OCI-LY7 (cell line): ENCODE data around the gene TIGD3. TPM values are rescaled to one million over a fixed set of nuclear protein-coding genes. Genes with fewer than 3 reads are reported as not detected.

ENCODE experiments used
- BruUV-seq: library from RNA; stranded (reverse); fragments of 400-500 nt; replicated peaks from 2 replicates; lab custom pipeline; 2021; lab: Mats Ljungman, UMichigan
- CTCF ChIA-PET: fragments of 300-600 bp; sonication (Branson Sonifier 250); formaldehyde crosslinking; loops from one replicate; lab custom pipeline; 2022; ENCODE audit warnings: antibody characterized with exemption; ENCODE audit not compliant: unreplicated experiment; lab: Charles Lee
- POLR2A ChIA-PET: fragments of 300-600 bp; sonication (Branson Sonifier 250); formaldehyde crosslinking; loops from one replicate; lab custom pipeline; 2022; ENCODE audit warnings: antibody characterized with exemption; lab: Charles Lee
- DNase-seq: peaks from one replicate; pipeline ENCODE4 v3.0.0-alpha.2; 2015; ENCODE audit warnings: low spot score
- H2AFZ ChIP-seq: fragments of 200-600 bp; sonication (generic), shearing (Covaris generic); 2 replicates; pipeline ENCODE4 v1.6.1; 2014; ENCODE audit warnings: mild to moderate bottlenecking, antibody characterized with exemption, low read length, moderate library complexity
- H3K27ac ChIP-seq: fragments of 200-600 bp; sonication (generic); 2 replicates; pipeline ENCODE4 v1.5.1; 2014; ENCODE audit warnings: mixed run types, low read depth, mild to moderate bottlenecking, moderate library complexity, low read length, inconsistent platforms; ENCODE audit not compliant: poor library complexity, severe bottlenecking
- H3K36me3 ChIP-seq: fragments of 200-600 bp; sonication (generic); 2 replicates; pipeline ENCODE4 v1.6.1; 2014; ENCODE audit warnings: mild to moderate bottlenecking, antibody characterized with exemption, low read length, moderate library complexity, mixed read lengths; ENCODE audit not compliant: insufficient read depth
- H3K4me1 ChIP-seq: fragments of 200-600 bp; sonication (generic); 2 replicates; pipeline ENCODE4 v1.5.1; 2014; ENCODE audit warnings: mild to moderate bottlenecking, low read length; ENCODE audit not compliant: insufficient read depth, poor library complexity, severe bottlenecking
- H3K4me2 ChIP-seq: fragments of 200-600 bp; sonication (generic); 2 replicates; pipeline ENCODE4 v1.6.1; 2014; ENCODE audit warnings: mild to moderate bottlenecking, low read length
- H3K4me3 ChIP-seq: fragments of 200-600 bp; sonication (generic); 2 replicates; pipeline ENCODE4 v1.5.1; 2014; ENCODE audit warnings: mild to moderate bottlenecking, low read depth, low read length; ENCODE audit not compliant: poor library complexity, severe bottlenecking
- H3K79me2 ChIP-seq: fragments of 200-600 bp; sonication (generic); 2 replicates; pipeline ENCODE4 v1.6.1; 2016; ENCODE audit warnings: low read depth, mild to moderate bottlenecking, low read length, moderate library complexity, mixed read lengths; ENCODE audit not compliant: insufficient read depth
- H3K9me2 ChIP-seq: fragments of 200-600 bp; sonication (generic); 2 replicates; pipeline ENCODE4 v1.6.1; 2016; ENCODE audit warnings: mild to moderate bottlenecking, low read length, mixed read lengths; ENCODE audit not compliant: insufficient read depth
- H3K9me3 ChIP-seq: fragments of 200-600 bp; sonication (generic); 2 replicates; pipeline ENCODE4 v1.6.1; 2014; ENCODE audit warnings: mild to moderate bottlenecking, mixed run types, low read length, mixed read lengths
- H4K20me1 ChIP-seq: fragments of 200-600 bp; sonication (generic); 2 replicates; pipeline ENCODE4 v1.6.1; 2014; ENCODE audit warnings: mild to moderate bottlenecking, antibody characterized with exemption, low read length, moderate library complexity, mixed read lengths; ENCODE audit not compliant: insufficient read depth
- CTCF ChIP-seq: fragments of 200-600 bp; sonication (generic); conservative IDR thresholded peaks from 2 replicates; pipeline ENCODE4 v1.5.1; 2014; ENCODE audit warnings: mild to moderate bottlenecking, antibody characterized with exemption, low read length, moderate library complexity, mixed read lengths
- EZH2phosphoT487 ChIP-seq: fragments of 200-600 bp; sonication (generic); IDR thresholded peaks from 2 replicates; pipeline ENCODE4 v1.6.1; 2018; ENCODE audit warnings: low read depth, borderline replicate concordance, mild to moderate bottlenecking, mixed run types, antibody characterized with exemption, low read length, moderate library complexity, mixed read lengths
- intact Hi-C: fragments of 100-400 bp; cut with micrococcal nuclease; formaldehyde crosslinking; loops from one replicate; pipeline ENCODE4 v1.10.0; 2022; ENCODE audit not compliant: unreplicated experiment
- total RNA-seq, 2 experiments: library from RNA; depleted of rRNA in 1 of 2; stranded (reverse); fragments of >200 nt in 1 of 2; shearing (Covaris generic) in 1 of 2; gene quantifications; 2 replicates each; pipeline ENCODE4 v1.2.3, GENCODE V29; 2014 to 2022

Gene TIGD3
- total RNA-seq, 2 experiments from 2014 or later = 2.0 to 2.7 TPM

- no TSS peak for BruUV-seq
- TF ChIP-seq EZH2phosphoT487 = no peak
- TF ChIP-seq CTCF = no peak
- POLR2A ChIA-PET = interaction anchor here (0.6 to 2.9 kb wide), 3 partner anchors 16 to 191 kb away, joined by 3 to 8 read pairs (median 3); partner anchors contain the start of gene DPF2
- no peak overlapping the region for H2AFZ ChIP-seq
- no peaks in the 10 kb centered on the region for H3K9me2 ChIP-seq
- no peaks in the 10 kb centered on the region for H4K20me1 ChIP-seq
- no peaks in the 10 kb centered on the region for H3K36me3 ChIP-seq
- no peaks in the 10 kb centered on the region for H3K9me3 ChIP-seq
- no peak overlapping the region for H3K4me3 ChIP-seq
- no peaks in the 10 kb centered on the region for H3K79me2 ChIP-seq
- no peak for DNase-seq
- H3K4me1 ChIP-seq = peaks cover 9% of the 10 kb centered on the region
- H3K27ac ChIP-seq = no peak overlapping the region
- CTCF ChIA-PET = interaction anchor here (0.6 kb wide), 1 partner anchor 12 kb away, joined by 3 read pairs; no protein-coding TSS in a partner anchor
- intact Hi-C loops = loop anchor here (5.0 to 10.0 kb wide), 3 partner anchors 40 to 472 kb away; partner anchors contain the start of gene CDC42BPG
- H3K4me2 ChIP-seq = no peak overlapping the region
These were observed 37.3 kb upstream of the TIGD3 start for GRCh38 chr11:65317025-65317786.

GRCh38 chr11:65320386-65321075 lies 34.0 kb upstream of the TIGD3 start:
- Histone ChIP-seq H3K36me3 (no peaks in the 10 kb centered on the region), H3K4me2 (no peak overlapping the region), H2AFZ (no peak overlapping the region), H3K9me2 (no peaks in the 10 kb centered on the region), H3K27ac (no peak overlapping the region), H3K4me1 (peaks cover 4% of the 10 kb centered on the region), H3K9me3 (no peaks in the 10 kb centered on the region), H3K4me3 (no peak overlapping the region), H3K79me2 (no peaks in the 10 kb centered on the region), H4K20me1 (no peaks in the 10 kb centered on the region)
- intact Hi-C loops = no loop called here
- DNase-seq = no peak
- ChIA-PET POLR2A (interaction anchor here (0.7 kb wide), 1 partner anchor 9 kb away, joined by 3 read pairs; no protein-coding TSS in a partner anchor), CTCF (interaction anchor here (0.5 to 0.6 kb wide), 2 partner anchors 12 to 354 kb away, joined by 3 read pairs; no protein-coding TSS in a partner anchor)
- BruUV-seq = no TSS peak
- no peak for TF ChIP-seq CTCF
- TF ChIP-seq EZH2phosphoT487 = no peak
